HS-5 (cell line): ENCODE measurements around the gene SYNPO2L.

ENCODE experiments used
- DNase-seq: peaks from one replicate; pipeline ENCODE4 v3.0.0-alpha.2; 2012; ENCODE audit warnings: low read depth

The SYNPO2L gene

DNA sequence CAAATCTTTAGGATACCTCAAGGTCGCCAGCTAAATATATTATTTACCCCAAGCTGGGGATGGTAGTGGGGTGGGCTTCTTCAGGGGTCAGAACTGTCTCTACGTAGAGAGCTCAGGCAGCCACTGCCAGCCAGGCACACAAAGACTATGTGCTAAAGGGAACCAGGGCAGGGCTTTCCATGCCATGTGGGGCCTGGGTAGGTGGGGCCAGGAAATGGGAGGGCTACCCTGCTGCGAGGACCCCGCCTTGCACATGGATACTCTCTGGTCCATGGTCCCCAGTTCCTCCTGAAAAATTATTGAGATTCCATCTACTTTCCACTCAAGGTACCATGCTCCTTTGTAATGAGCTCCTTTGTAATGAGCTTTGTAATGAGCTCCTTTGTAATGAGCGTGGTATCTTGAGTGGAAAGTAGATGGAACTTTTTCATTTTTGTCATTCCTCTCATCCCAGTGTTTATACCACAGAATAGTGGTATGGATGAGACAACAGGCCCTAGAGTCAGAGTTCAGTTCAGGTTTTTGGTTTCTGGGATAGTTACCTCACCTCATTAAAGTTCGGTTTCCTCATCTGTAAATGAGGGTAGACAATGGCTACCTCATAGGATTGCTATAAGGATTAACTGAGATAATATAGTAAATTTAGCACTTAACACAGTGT lies 5.8 kb downstream of the SYNPO2L start:
- no peak for DNase-seq

DNA sequence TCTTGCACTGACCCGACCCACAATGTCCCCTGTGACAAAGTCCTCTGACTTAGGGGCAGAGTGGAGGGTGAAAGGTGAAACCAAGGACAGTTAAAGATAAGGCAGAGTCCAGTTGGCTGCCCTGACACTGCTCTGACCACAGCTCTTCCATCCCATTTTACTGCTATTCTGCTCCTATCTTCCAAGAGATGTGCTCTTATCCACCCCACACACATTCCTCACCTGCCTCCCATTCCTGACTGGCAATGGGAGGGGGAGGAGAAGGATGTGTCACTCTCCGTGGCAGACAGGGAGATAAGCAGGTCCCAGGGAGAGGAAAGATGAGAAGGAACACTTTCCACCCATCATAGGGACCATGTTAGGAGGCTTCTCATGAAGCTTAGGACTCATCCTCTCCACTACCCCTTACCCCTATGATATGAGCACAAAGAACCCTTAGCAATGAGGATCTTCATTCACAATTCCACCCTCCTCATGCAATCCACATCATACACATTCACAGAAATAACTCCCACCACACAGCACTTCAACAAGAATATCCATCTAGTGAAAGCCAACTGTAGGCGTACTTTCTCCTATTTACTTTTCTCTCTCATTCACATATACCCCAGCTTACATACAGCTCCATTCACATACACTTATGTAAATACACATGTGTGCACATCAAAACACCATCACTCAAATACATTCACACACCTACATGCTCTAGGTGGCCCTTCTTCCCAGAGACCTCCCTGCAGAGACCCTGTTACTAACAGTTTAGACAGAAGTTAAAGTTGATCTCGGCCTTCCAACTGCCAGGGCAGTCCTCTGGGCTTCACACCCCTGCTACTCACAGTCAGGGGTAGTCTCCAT lies 6.6 kb downstream of the SYNPO2L start:
- DNase-seq = no peak

DNA sequence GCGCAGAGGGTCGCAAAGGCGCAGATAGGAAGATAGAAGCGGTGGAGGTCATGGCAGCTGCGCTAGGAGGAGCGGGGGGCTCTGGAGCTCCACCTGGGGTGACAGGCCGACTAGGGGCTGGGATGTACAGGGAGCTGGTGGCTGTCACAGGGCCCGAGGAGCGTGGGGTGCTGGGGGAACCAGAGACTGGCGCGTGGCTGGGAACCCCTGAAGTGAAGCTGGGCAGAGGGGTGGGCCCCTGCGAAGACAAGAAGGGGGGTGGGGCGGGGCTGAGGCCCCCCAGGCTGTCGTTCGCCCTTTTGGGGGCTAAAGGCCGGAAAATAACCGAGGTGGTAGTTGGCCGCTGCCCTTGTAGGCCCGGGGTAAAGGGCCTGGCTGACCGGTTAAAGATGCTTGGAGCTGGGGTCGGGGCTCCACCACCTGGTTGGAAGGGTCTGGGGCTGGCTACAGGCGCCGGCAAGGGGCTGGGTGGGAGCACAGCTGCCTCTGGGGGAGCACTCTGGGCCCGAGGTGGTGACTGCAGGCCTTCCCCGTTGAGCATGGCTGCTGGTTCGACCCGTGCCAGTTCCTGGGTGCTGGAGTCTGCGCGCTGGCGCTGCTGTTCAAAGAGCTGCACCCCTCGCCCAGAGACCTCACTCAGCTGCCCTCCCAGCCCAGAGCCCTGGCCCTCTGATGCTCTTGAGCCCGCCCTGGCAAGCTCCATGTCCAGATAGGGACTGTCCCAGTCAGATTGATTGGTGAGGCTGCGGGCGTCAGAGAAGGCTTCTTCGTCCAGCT lies 7.8 kb downstream of the SYNPO2L start:
- no peak for DNase-seq

DNA sequence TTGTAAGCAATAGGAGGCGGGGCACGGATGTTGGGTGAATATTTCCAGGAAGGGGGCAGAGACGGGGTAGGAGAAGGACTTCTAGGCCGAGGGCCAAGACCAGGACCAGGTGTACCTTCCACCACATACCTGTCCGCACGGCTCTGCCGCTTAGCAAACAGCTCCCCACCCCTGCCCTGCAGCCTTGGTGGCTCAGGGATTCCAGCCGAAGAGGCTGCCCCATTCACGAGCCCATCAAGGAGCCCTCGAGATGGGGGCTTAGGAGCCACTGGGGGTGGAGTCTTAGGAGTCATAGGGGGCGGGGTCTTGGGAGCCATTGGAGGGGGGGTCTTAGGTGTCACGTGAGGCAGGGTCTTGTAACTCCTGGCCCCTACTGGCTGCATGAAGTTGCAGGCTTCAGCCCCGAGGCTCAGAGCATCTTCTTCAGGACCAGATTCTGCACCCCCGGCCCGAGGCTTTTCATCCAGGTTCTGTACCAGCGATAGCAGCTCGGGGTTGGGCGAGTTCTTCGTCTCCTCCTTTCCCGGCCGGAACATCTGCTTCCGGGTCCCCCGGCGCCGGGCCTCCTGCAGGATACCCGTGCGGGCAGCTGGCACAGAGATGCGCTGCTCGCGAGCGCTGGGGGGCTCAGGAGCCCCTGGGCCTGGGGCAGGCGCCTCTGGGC lies 8.5 kb downstream of the SYNPO2L start:
- DNase-seq = no peak

DNA sequence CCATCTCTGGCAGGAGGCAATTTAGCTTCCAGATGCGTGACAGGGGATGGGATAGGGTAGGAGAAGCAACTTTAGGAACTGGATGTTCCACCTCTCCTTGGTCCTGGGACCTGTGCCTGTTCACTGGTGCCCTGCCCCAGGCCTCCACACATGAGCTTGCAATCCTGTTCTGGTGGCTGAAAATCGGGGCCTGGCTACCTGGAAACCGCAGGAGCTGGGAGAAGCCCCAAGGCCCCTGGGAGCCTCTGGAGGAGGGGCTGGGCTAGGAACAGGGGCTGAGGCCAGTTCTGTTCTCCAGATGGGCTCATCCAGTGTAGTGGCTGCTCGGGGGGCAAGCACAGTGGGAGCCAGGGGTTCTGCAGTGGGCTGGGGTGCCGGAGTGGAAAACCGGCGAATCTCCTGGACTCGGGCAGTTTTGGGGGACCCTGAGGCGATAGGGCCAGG lies 9.2 kb downstream of the SYNPO2L start:
- DNase-seq = no peak

DNA sequence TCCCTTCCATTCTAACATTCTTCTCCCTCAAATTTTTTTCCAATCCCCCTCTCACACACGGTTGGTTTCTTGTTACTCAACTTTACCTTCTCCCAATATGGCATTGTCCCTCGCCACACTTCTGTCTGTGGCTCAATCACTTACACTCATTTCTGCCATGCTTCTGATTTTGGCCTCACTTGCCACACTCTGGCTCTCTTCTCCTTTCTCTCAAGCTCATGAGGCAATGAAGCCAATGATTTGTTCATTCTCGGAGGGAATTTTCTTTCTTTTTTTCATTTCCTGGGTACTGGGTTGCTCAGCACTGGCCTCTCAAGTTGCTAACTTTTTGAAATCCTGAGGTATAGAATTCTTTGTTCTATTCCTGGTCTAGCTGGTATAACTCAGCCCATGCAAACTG lies 10.6 kb downstream of the SYNPO2L start:
- DNase-seq = no peak

DNA sequence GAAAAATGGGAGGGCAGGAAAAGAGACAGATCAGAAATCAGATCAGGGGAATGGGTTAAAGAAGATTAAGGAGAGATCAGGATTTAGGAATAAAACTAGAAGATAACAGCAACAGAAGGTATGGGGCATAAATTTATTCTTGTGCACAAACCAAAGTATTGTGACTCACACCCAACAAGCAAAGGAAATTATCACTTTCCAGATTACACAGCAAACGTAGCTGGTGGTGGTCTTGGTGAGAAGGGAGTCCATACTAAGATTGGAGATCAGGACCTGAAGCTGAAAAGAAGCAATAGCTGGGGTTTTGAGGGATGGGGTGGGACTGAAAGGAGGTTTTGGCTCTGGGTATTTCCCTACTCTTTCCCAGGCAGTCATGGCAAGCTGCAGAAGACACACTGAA lies 11.1 kb downstream of the SYNPO2L start:
- DNase-seq = no peak

DNA sequence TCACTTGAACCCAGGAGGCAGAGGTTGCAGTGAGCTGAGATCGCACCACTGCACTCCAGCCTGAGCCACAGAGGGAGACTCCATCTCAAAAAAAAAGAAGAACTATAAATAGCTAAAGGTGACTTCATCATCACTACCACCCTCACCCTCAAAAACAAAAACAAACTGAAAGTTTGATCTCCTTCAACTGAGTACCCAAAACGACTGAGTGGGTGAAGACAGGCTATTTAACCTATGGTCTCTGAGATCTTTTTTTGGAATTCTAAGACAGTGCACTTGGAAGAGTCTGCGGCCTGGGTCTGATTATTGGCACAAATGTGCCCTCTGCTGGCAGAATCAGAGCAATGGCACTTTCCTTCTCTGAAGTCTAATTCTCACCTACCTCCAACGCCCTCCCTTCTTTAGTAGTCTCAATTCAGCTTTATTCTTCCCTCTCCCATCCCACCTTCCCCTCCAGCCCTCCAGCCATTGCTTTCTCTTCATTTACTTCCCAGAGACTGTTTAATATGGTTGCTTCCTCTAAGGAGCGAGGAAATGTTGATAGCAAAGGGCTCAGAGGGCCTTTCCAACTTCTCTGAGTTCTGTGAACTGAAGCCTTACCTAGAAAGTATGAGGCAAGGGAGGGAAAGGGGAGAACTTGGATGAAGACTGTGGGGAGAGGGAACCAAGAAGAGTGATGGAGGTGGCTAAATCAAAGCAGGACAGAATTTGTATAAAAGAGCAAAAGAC lies 11.7 kb downstream of the SYNPO2L start:
- no peak for DNase-seq

DNA sequence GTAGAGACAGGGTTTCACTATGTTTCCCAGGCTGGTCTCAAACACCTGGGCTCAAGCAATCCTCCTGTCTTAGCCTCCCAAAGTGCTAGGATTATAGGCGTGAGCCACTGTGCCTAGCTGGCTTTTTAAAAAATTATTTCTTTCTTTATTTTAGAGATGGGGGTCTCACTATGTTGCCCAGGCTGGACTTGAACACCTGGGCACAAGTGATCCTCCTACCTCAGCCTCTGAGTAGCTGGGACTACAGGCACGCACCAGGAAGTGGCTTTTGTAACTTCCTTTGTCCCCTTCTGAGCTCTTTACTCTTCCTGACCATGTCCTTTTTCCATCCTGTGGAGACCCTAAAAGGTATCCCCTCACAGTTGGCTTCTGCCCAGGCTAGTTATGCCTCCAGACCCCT lies 12.5 kb downstream of the SYNPO2L start:
- no peak for DNase-seq

DNA sequence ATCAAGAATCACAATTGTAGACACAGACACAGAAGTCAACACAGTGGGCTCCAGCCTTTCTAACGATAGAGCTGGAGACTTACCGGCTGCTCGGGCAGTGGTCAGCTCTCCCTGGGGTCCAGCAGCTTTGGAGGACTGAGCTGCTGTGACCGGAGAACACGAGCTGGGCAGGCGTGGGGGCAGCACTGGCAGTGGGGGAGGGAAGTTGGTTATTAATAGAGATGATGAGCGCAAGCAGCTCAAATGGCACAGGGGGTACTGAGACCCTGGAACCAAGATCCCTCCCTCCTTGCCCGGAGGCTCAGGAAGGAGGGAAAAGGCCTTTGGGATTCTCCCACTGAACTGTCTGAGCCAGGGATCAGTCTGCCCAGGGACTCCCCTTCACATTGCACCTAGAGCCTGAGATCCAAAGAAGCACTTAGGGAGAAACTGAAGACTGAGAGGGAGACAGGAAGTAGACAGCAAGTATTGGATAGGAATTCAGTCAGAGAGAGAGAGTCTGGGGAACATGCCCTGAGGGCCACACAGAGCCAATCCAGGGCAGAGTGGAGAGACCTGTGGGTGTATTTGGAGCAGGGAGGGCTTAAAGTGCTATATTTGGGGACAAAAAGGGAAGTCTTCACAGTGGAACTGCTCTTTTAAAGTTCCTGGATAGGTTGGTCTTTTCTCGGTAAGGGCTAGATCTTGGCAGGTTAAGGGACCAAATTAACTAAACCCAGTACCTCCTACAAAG lies 14.3 kb downstream of the SYNPO2L start, which contains the start of gene MYOZ1:
TSS of gene MYOZ1 (minus strand) at position 147 of the 733 bp plus-strand sequence. CDS start 1,457 bp downstream, outside the sequence.
- DNase-seq = no peak

DNA sequence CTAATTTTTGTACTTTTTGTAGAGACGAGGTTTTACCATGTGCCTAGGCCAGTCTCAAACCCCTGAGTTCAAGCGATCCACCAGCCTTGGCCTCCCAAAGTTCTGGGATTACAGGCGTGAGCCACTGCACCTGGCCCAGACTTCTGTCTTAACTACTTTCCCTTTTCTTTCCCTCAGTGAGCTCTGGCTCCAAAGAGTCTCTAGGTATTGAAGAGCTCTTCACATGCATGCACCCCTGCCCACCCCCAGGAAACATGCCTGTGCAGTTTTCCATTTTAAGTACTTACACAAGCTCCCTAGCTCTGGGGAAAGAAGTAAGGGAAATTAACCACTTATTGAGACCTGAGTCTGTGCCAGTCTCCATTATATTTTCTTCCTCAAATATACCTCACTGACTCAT lies 16.5 kb downstream of the SYNPO2L start:
- no peak for DNase-seq

DNA sequence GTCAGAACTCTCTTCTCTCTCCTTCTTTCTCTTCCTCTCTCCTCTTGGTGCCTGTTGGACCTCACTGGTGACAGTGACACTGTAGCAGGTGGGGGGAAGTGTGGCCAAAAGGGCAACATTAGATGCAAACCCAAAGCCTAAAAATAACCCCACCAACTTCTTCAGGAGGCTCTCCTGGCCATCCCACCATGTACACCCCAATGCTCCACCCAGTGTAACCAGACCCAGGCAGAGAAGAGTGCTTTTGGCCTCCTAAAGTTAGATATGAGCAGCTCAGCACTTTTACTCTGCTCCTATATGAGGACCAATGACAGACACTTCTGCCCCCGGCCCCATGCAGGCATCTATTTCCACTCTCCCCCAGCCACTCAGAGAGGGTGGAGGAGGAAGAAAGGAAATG lies 20.0 kb downstream of the SYNPO2L start:
- DNase-seq = no peak

DNA sequence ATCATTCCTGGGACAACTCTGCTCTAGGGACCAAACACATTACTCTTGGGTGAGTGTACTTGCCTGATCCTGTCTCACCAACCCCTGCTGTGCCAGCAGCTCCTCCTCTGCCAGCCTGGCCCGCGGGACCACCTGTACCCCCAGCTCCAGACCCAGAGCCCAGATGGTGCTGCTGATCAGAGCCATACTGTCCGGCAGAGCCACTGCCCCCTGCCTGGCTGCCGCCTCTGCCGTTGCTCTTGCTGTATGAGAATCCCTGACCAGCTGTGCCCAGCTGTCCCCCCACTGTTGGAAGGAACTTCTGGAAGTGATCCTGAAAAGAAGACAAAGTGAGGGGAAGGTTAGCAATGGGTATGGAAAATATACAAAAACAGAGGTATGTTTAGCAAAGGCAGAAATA lies 21.4 kb downstream of the SYNPO2L start:
- no peak for DNase-seq

DNA sequence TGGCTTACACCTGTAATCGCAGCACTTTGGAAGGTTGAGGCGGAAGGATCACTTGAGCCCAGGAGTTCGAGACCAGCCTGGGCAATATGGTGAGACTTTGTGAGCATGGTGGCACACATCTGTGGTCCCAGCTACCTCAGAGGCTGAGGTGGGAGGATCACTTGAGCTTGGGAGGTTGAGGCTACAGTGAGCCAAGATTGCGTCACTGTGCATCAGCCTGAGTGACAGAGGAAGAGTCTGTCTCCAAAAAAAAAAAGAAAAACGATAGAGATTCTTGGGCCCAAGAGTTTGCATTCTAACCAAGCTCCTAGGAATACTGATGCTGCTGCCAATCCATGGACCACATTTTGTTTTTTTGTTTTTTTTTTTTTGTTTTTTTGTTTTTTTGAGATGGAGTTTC lies 26.7 kb downstream of the SYNPO2L start:
- no peak for DNase-seq

DNA sequence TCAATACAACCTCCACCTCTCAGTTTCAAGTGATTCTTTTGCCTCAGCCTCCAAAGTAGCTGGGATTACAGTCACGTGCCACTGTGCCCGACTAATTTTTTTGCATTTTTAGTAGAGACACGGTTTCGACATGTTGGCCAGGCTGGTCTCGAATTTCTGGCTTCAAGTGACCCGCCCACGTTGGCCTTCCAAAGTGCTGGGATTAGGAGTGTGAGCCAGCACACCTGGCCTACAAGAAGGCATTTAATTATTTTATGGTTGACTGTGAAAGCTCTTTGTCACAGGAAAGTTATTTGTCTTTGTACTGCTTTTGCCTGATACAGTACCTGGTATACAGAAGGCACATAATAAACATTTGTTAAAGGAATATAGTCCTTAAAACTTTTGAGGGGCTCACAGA lies 27.4 kb downstream of the SYNPO2L start:
- DNase-seq = no peak

DNA sequence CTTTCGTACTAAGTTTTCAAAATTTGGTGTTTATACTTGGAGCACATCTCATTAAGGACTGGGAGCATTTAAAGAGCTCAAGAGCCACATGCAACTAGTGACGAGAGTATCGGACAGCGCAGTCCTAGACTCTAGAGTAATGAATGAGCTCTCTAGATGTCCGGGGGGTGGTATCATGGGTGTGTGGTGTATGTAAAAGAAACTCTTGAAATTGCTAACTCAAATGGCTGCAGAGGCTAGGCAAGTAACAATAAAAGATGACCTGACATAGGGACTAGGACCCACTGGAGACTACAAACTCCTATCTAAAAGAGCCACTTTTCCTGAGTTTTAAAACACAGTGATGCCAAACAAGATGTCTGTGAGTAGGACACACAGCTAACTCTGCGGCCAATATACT lies 28.5 kb downstream of the SYNPO2L start:
- no peak for DNase-seq

DNA sequence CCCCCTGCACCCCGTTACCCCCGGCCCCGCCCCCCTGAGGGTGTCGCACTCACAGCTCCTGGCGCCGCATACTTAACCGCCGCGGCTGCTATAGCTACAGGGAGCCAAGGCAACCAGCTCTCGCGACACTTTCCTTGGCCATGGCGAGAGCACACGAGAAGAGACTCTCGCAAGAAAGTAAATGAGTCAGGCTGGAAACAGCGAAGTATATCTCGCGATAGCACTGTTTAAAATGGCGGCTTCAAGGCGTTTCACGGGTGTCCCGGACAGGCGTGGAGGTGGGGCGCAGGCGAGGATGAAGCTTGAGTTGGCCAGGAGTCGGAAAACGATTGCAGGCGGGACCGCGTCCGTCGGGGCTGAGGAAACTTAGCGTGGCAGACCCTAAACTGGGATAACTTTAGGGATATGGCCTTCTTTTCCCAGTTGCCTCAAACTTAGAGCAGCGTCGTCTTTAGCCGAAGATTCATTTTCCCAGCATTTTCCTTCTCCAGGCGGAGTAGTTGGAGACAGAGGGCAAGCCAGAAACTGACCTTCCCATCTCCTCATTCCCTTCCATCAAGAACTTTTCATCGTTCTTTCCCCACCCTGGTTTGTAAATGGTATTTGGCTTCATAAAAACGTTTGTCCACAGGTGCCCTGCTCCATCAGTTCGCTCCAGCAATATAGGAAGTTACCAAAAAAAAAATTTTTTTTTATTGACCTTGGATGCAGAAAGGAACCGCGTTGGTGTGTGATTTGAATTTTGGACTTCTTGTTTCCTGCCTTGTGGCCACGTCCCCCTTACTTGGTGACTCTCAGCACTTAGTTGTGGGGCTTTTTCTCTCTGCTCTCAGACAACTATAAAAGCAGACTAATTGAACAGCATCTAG lies 29.7 kb downstream of the SYNPO2L start:
- peak; percentile 86 for DNase-seq

DNA sequence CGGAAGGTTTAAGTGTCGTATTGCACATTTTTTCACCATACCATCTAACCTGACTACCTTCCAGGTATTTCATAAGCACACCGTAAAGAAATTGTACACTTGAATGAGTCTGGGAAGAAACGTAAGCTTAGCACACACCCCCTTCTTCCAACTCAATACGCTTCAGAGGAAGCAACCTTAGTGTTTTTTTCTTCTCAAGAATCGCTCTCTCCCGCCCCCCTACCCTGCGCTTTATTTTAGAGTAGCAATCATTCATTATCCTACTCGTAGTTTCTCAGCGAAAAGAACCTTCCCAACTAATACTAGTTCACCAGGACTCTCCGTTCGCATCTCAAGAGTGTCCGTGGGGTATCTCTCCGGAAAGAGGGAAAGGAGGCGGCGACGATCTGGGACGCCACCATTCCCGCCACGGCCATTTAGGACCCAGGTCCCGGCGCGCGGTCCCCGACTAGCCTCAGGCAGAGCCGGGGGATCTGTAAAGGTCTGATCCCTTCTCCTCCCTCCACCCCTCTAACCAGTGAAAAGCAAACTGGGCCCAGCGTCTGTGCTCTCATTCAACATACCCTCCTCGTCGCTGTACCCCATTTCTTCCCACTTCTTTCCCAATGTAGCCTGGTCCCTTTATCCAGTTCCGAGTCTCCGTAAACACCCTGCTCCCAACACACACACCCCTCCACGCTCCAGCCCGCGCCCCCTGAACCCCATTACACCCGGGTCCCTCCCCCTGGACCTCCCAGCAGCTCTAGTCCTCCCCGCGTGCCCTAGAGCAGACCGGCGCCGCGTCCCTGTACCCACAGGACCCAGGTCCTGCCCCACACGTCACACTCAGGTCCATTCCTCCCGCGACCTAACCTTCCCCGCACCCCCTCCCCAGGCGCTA lies 30.6 kb downstream of the SYNPO2L start:
- DNase-seq = no peak

DNA sequence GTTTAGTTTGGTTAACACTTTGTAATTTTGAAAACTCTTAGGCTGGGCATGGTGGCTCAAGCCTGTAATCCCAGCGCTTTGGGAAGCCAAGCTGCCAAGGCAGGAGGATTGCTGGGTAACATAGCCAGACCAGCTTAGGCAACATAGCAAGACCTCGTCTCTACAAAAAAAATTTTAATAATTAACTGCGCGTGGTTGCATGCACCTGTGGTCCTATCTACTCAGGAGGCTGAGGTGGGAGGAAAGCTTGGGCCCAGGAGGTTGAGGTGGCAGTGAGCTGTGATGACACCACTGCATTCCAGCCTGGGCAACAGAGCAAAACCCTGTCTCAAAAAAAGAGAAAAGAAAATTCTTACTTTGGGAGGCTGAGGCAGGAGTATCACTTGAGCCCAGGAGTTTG lies 32.8 kb downstream of the SYNPO2L start:
- no peak for DNase-seq
